ENCODE results near the gene TGFBI.

GRCh38 chr5:135978993-135979392 is 49.8 kb upstream of the TGFBI start:
- TF ChIP-seq CTCF (IDR thresholded peaks at IDR 0.05) (no peak), POLR2AphosphoS5 (IDR thresholded peaks at IDR 0.05) (no peak), POLR2A (IDR thresholded peaks at IDR 0.05) (no peak)

Data from prostate gland (tissue), 2 donors.